ENCODE results near the gene CSNK2A1. TPM values are rescaled to one million over a fixed set of nuclear protein-coding genes. Genes with fewer than 3 reads are reported as not detected.

Gene CSNK2A1
- total RNA-seq, 1 experiment from 2014 or later = 205 TPM

DNA sequence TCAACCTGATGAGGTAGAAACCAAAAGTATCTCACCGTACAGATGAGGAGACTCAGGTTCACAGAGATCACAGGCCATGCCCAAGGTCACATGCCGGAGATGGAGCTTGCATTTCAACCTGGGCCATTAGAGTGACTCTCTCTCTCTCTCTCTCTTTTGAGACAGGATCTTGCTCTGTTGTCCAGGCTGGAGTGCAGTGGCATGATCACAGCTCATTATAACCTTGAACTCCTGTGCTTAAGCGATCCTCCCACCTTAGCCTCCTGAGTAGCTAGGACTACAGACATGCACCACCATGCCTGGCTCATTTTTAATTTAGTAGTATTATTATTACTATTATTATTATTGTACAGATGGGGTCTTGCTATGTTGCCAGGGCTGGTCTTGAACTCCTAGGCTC lies 2.8 kb upstream of the CSNK2A1 start:
- Mint-ChIP-seq H3K27me3 (ENCODE audit: insufficient read depth, unreplicated experiment) (peaks cover 10% of the 10 kb centered on the region), H3K36me3 (ENCODE audit: insufficient read depth, unreplicated experiment) (peaks cover 20% of the 10 kb centered on the region), H3K4me3 (ENCODE audit: unreplicated experiment) (no peak overlapping the region), H3K9me3 (ENCODE audit: unreplicated experiment) (peaks cover 11% of the 10 kb centered on the region), H3K4me1 (ENCODE audit: low read depth, unreplicated experiment) (peaks cover 12% of the 10 kb centered on the region), H3K27ac (ENCODE audit: unreplicated experiment) (no peak overlapping the region)
- Histone ChIP-seq H3K9me3 (peaks cover 6% of the 10 kb centered on the region), H3K4me1 (0 out of 2 replicates have a peak, but pooled peaks cover 7% of the 10 kb centered on the region), H3K36me3 (ENCODE audit: control insufficient read depth, insufficient read depth, low read length) (no peaks in the 10 kb centered on the region), H3K27me3 (replicated peaks; ENCODE audit: control insufficient read depth, insufficient read depth, low read length) (no peaks in the 10 kb centered on the region), H3K4me3 (ENCODE audit: low read depth, low read length) (no peak overlapping the region)
- intact Hi-C loops (cut with micrococcal nuclease; ENCODE audit: unreplicated experiment) = no loop called here
- DNase-seq = no peak
- CTCF ChIA-PET = no interaction called here
- no TSS peak for BruUV-seq (replicated peaks)
- POLR2A ChIA-PET = no interaction called here
- TF ChIP-seq, protein P1, sequence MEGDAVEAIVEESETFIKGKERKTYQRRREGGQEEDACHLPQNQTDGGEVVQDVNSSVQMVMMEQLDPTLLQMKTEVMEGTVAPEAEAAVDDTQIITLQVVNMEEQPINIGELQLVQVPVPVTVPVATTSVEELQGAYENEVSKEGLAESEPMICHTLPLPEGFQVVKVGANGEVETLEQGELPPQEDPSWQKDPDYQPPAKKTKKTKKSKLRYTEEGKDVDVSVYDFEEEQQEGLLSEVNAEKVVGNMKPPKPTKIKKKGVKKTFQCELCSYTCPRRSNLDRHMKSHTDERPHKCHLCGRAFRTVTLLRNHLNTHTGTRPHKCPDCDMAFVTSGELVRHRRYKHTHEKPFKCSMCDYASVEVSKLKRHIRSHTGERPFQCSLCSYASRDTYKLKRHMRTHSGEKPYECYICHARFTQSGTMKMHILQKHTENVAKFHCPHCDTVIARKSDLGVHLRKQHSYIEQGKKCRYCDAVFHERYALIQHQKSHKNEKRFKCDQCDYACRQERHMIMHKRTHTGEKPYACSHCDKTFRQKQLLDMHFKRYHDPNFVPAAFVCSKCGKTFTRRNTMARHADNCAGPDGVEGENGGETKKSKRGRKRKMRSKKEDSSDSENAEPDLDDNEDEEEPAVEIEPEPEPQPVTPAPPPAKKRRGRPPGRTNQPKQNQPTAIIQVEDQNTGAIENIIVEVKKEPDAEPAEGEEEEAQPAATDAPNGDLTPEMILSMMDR (IDR thresholded peaks at IDR 0.05; ENCODE audit: insufficient read depth in 1 of 2, low read depth in 1 of 2, low read length in 1 of 2, severe bottlenecking in 1 of 2, unreplicated experiment in 1 of 2) = no peak

DNA sequence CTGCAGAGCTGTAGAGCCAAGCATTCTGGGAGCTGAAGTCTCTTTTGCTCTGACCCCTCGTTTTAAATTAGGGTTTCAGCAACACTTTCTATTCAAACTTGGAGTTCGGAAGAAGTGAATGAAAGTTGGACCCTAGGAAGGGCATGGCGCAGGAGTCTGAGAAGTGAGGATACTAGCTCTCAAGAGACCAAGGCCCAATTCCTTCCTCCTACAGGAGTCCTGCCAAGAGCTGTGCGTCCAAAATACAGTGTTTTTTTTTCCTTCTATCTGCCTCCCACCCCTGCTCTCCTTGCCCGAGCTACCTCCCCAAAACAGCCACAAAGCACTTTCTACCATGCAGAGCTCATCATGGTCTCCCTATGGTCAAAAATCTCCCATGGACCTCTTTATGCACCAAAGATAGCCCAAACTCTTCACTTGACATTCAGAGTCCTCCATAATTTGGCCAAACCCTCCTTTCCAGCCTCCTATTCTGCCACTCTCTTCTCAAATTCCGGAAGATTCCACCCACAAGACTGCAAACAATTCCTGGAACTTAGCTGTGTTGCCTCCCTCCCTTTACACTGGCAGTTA lies 649 bp upstream of the CSNK2A1 start:
- Histone ChIP-seq H3K4me1 (peaks cover 7% of the 10 kb centered on the region; the same call in 1 of the 2 replicates), H3K9me3 (peaks cover 6% of the 10 kb centered on the region), H3K4me3 (ENCODE audit: low read depth, low read length) (no peak overlapping the region), H3K36me3 (ENCODE audit: control insufficient read depth, insufficient read depth, low read length) (peaks cover 1% of the 10 kb centered on the region; the same call in 1 of the 2 replicates), H3K27me3 (replicated peaks; ENCODE audit: control insufficient read depth, insufficient read depth, low read length) (no peaks in the 10 kb centered on the region)
- TF ChIP-seq, protein P1 (IDR thresholded peaks at IDR 0.05; ENCODE audit: insufficient read depth in 1 of 2, low read depth in 1 of 2, low read length in 1 of 2, severe bottlenecking in 1 of 2, unreplicated experiment in 1 of 2) = no peak
- POLR2A ChIA-PET = interaction anchor here (1.3 to 1.6 kb wide), 2 partner anchors 75 to 197 kb away, joined by 6 to 7 read pairs; partner anchors contain the start of gene NRSN2
- BruUV-seq (replicated peaks) = no TSS peak
- Mint-ChIP-seq H3K9me3 (ENCODE audit: unreplicated experiment) (peaks cover 11% of the 10 kb centered on the region), H3K4me3 (ENCODE audit: unreplicated experiment) (peak overlapping the region; percentile 78), H3K27me3 (ENCODE audit: insufficient read depth, unreplicated experiment) (peaks cover 7% of the 10 kb centered on the region), H3K4me1 (ENCODE audit: low read depth, unreplicated experiment) (peaks cover 20% of the 10 kb centered on the region), H3K36me3 (ENCODE audit: insufficient read depth, unreplicated experiment) (peaks cover 27% of the 10 kb centered on the region), H3K27ac (ENCODE audit: unreplicated experiment) (peak overlapping the region; percentile 16)
- CTCF ChIA-PET = interaction anchor here (1.3 to 1.7 kb wide), 2 partner anchors 101 to 163 kb away, joined by 3 to 10 read pairs; partner anchors contain the start of gene TRIB3
- intact Hi-C loops (cut with micrococcal nuclease; ENCODE audit: unreplicated experiment) = no loop called here
- no peak for DNase-seq

DNA sequence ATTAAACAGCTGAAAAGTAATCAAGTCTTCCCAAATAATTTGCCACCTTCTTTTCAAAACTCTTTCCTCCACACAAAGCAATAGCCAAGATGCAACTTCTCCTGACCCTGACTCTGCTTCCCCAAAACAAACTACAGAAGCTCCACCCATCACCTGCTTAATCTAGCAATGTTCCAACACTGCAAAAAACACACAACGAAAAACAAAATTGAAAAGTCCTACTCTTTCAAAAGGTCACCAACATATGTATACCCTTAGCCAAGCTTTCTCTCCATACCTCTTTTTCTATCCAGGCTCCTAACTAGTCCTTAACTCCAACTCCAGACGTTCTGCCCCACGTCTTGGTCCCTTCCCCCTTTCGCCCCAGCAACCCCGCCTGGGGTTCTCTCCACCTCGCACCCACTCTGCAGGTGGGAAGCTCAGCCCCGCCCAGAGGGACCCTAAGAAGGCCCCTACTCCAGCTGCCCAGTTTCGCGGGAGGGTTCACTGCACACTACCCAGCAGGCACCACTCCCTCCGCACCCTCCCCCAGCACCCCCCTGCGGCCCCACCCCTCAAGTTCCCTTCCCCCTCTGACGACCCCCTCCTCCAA lies 717 bp downstream of the CSNK2A1 start:
- H3K27me3 Mint-ChIP-seq (ENCODE audit: insufficient read depth, unreplicated experiment) = peaks cover 7% of the 10 kb centered on the region
- Histone ChIP-seq H3K4me3 (ENCODE audit: low read depth, low read length) (peak overlapping the region; percentile 96), H3K36me3 (ENCODE audit: control insufficient read depth, insufficient read depth, low read length) (peaks cover 1% of the 10 kb centered on the region; the same call in 1 of the 2 replicates), H3K4me1 (peaks cover 7% of the 10 kb centered on the region), H3K27me3 (replicated peaks; ENCODE audit: control insufficient read depth, insufficient read depth, low read length) (no peaks in the 10 kb centered on the region), H3K9me3 (peaks cover 6% of the 10 kb centered on the region)
- ChIA-PET POLR2A (interaction anchor here (1.3 to 1.6 kb wide), 2 partner anchors 76 to 195 kb away, joined by 6 to 7 read pairs; partner anchors contain the start of gene NRSN2), CTCF (interaction anchor here (0.6 to 1.7 kb wide), 3 partner anchors 13 to 162 kb away, joined by 3 to 10 read pairs (median 3); partner anchors contain the start of gene TRIB3)
- no TSS peak for BruUV-seq (replicated peaks)
- peaks cover 27% of the 10 kb centered on the region for H3K36me3 Mint-ChIP-seq (ENCODE audit: insufficient read depth, unreplicated experiment)
- DNase-seq = peak; percentile 35 to 50
- TF ChIP-seq, protein P1 (IDR thresholded peaks at IDR 0.05; ENCODE audit: insufficient read depth in 1 of 2, low read depth in 1 of 2, low read length in 1 of 2, severe bottlenecking in 1 of 2, unreplicated experiment in 1 of 2) = no peak
- H3K27ac Mint-ChIP-seq (ENCODE audit: unreplicated experiment) = peak overlapping the region; percentile 16
- H3K4me1 Mint-ChIP-seq (ENCODE audit: low read depth, unreplicated experiment) = peaks cover 28% of the 10 kb centered on the region
- intact Hi-C loops (cut with micrococcal nuclease; ENCODE audit: unreplicated experiment) = loop anchor here (1.0 kb wide), 2 partner anchors 12 to 196 kb away; partner anchors contain the start of gene NRSN2
- peaks cover 11% of the 10 kb centered on the region for H3K9me3 Mint-ChIP-seq (ENCODE audit: unreplicated experiment)
- H3K4me3 Mint-ChIP-seq (ENCODE audit: unreplicated experiment) = peak overlapping the region; percentile 78
